HG03520 (cell line): Measurements from ENCODE around the gene ZBTB16.

Experiments used
- ATAC-seq: cut with Tn5 transposase; IDR thresholded peaks from one replicate; pipeline ENCODE4 v1.9.1; 2021; ENCODE audit warnings: mild to moderate bottlenecking, moderate library complexity; ENCODE audit not compliant: unreplicated experiment

Gene ZBTB16

GRCh38 chr11:114063829-114064201 lies 4.3 kb downstream of the ZBTB16 start:
- ATAC-seq = no peak

GRCh38 chr11:114064216-114064615 lies 4.7 kb downstream of the ZBTB16 start:
- no peak for ATAC-seq

GRCh38 chr11:114065094-114065493 lies 5.6 kb downstream of the ZBTB16 start:
- ATAC-seq = no peak

GRCh38 chr11:114066046-114066648 lies 6.6 kb downstream of the ZBTB16 start:
- ATAC-seq = no peak

GRCh38 chr11:114068327-114068726 lies 8.8 kb downstream of the ZBTB16 start:
- ATAC-seq = no peak

- ATAC-seq = no peak
Measured at GRCh38 chr11:114070464-114071139, 11.1 kb downstream of the ZBTB16 start.

- ATAC-seq = no peak
Measured at GRCh38 chr11:114073007-114073827, 13.7 kb downstream of the ZBTB16 start.

GRCh38 chr11:114073828-114074381 lies 14.4 kb downstream of the ZBTB16 start:
- no peak for ATAC-seq

GRCh38 chr11:114074546-114075343 lies 15.2 kb downstream of the ZBTB16 start:
- ATAC-seq = no peak

- no peak for ATAC-seq
Measured at GRCh38 chr11:114075344-114075610, 15.8 kb downstream of the ZBTB16 start.

GRCh38 chr11:114075891-114076441 lies 16.5 kb downstream of the ZBTB16 start:
- ATAC-seq = no peak

- ATAC-seq = no peak
Measured at GRCh38 chr11:114076921-114077331, 17.4 kb downstream of the ZBTB16 start.

- no peak for ATAC-seq
Measured at GRCh38 chr11:114077482-114078305, 18.2 kb downstream of the ZBTB16 start.

- no peak for ATAC-seq
Measured at GRCh38 chr11:114078423-114078822, 18.9 kb downstream of the ZBTB16 start.

- ATAC-seq = no peak
Measured at GRCh38 chr11:114079511-114080065, 20.1 kb downstream of the ZBTB16 start.

GRCh38 chr11:114080219-114080618 lies 20.7 kb downstream of the ZBTB16 start:
- no peak for ATAC-seq

GRCh38 chr11:114080769-114081168 lies 21.3 kb downstream of the ZBTB16 start:
- ATAC-seq = no peak

- ATAC-seq = no peak
Measured at GRCh38 chr11:114081641-114082414, 22.3 kb downstream of the ZBTB16 start.

- ATAC-seq = no peak
Measured at GRCh38 chr11:114082415-114082748, 22.9 kb downstream of the ZBTB16 start.
